ENCODE data around the gene NKD2.

NKD2 gene

DNA sequence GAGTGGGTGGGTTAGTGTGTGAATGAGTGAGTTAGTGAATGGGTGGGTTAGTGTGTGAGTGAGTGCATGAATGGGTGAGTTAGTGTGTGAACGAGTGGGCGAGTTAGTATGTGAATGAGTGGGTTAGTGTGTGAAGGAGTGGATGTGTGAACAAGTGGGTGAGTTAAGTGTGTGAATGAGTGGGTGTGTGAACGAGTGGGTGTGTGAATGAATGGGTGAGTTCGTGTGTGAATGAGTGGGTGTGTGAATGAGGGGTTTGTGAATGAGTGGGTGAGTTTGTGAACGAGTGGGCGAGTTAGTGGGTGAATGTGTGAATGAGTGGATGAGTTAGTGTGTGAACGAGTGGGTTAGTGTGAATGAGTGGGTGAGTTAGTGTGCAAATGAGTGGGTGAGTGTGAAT, 34.0 kb downstream of the NKD2 start:
- no peak for DNase-seq
- Histone ChIP-seq H3K4me3 (ENCODE audit: low read depth, low read length) (no peak overlapping the region), H3K27ac (no peak overlapping the region), H3K36me3 (replicated peaks) (no peaks in the 10 kb centered on the region), H3K27me3 (replicated peaks) (no peaks in the 10 kb centered on the region)
- TF ChIP-seq, protein P1, sequence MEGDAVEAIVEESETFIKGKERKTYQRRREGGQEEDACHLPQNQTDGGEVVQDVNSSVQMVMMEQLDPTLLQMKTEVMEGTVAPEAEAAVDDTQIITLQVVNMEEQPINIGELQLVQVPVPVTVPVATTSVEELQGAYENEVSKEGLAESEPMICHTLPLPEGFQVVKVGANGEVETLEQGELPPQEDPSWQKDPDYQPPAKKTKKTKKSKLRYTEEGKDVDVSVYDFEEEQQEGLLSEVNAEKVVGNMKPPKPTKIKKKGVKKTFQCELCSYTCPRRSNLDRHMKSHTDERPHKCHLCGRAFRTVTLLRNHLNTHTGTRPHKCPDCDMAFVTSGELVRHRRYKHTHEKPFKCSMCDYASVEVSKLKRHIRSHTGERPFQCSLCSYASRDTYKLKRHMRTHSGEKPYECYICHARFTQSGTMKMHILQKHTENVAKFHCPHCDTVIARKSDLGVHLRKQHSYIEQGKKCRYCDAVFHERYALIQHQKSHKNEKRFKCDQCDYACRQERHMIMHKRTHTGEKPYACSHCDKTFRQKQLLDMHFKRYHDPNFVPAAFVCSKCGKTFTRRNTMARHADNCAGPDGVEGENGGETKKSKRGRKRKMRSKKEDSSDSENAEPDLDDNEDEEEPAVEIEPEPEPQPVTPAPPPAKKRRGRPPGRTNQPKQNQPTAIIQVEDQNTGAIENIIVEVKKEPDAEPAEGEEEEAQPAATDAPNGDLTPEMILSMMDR (IDR thresholded peaks at IDR 0.05; ENCODE audit: low read depth, low read length, missing control alignments): no peak
- in situ Hi-C loops (cut with HindIII; ENCODE audit: low pct_ligation_motif_present, low sequenced_read_pairs): no loop called here

- TF ChIP-seq, protein P1 (IDR thresholded peaks at IDR 0.05; ENCODE audit: low read depth, low read length, missing control alignments): no peak
- no peak overlapping the region for H3K27ac ChIP-seq
- DNase-seq: no peak
- H3K27me3 ChIP-seq (replicated peaks): no peaks in the 10 kb centered on the region
- in situ Hi-C loops (cut with HindIII; ENCODE audit: low pct_ligation_motif_present, low sequenced_read_pairs): no loop called here
- H3K36me3 ChIP-seq (replicated peaks): no peaks in the 10 kb centered on the region
- no peak overlapping the region for H3K4me3 ChIP-seq (ENCODE audit: low read depth, low read length)
Measured at GRCh38 chr5:1043327-1043726, 34.7 kb downstream of the NKD2 start.

DNA sequence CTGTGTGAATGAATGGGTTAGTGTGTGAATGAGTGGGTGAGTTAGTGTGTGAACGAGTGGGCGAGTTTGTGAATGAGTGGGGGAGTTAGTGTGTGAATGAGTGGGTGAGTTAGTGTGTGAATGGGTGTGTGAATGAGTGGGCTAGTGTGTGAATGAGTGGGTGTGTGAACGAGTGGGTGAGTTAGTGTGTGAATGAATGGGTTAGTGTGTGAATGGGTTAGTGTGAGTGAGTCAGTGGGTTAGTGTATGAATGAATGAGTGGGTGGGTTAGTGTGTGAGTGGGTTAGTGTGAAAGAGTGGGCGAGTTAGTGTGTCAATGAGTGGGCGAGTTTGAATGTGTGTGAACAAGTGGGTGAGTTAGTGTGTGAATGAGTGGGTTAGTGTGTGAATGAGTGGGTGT, 35.5 kb downstream of the NKD2 start:
- H3K36me3 ChIP-seq (replicated peaks): no peaks in the 10 kb centered on the region
- no peak overlapping the region for H3K4me3 ChIP-seq (ENCODE audit: low read depth, low read length)
- in situ Hi-C loops (cut with HindIII; ENCODE audit: low pct_ligation_motif_present, low sequenced_read_pairs): no loop called here
- TF ChIP-seq, protein P1 (IDR thresholded peaks at IDR 0.05; ENCODE audit: low read depth, low read length, missing control alignments): no peak
- DNase-seq: no peak
- no peak overlapping the region for H3K27ac ChIP-seq
- no peaks in the 10 kb centered on the region for H3K27me3 ChIP-seq (replicated peaks)

DNA sequence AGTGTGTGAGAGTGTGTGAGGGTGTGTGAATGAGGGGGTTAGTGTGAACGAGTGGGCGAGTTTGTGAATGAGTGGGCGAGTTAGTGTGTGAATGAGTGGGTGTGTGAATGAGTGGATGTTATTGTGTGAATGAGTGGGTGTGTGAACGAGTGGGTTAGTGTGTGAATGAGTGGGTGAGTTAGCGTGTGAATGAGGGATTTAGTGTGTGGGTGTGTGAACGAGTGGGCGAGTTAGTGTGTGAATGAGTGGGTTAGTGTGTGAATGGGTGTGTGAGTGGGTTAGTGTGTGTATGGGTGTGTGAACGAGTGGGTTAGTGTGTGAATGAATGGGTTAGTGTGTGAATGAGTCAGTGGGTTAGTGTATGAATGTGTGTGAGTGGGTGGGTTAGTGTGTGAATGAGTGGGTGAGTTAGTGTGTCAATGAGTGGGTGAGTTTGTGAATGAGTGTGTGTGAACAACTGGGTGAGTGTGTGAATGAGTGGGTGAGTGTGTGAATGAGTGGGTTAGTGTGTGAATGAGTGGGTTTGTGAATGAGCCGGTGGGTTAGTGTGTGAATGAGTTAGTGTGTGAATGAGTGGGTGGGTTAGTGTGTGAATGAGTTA, 37.5 kb downstream of the NKD2 start:
- no peaks in the 10 kb centered on the region for H3K36me3 ChIP-seq (replicated peaks)
- no peak overlapping the region for H3K4me3 ChIP-seq (ENCODE audit: low read depth, low read length)
- in situ Hi-C loops (cut with HindIII; ENCODE audit: low pct_ligation_motif_present, low sequenced_read_pairs): no loop called here
- TF ChIP-seq, protein P1 (IDR thresholded peaks at IDR 0.05; ENCODE audit: low read depth, low read length, missing control alignments): no peak
- no peaks in the 10 kb centered on the region for H3K27me3 ChIP-seq (replicated peaks)
- DNase-seq: no peak
- H3K27ac ChIP-seq: no peak overlapping the region

- TF ChIP-seq, protein P1 (IDR thresholded peaks at IDR 0.05; ENCODE audit: low read depth, low read length, missing control alignments): no peak
- Histone ChIP-seq H3K36me3 (replicated peaks) (no peaks in the 10 kb centered on the region), H3K4me3 (ENCODE audit: low read depth, low read length) (no peak overlapping the region), H3K27me3 (replicated peaks) (no peaks in the 10 kb centered on the region), H3K27ac (no peak overlapping the region)
- DNase-seq: no peak
- in situ Hi-C loops (cut with HindIII; ENCODE audit: low pct_ligation_motif_present, low sequenced_read_pairs): no loop called here
Measured at GRCh38 chr5:1047332-1047965, 38.8 kb downstream of the NKD2 start.
